Neutrophil (primary cell): ENCODE results near the gene AS3MT.
"Not testable (repeated sequence)": the region's sequence is repeated elsewhere in the genome, so short reads cannot be mapped to it uniquely, and the experiment has no call there.

Experiments
- H3K27ac ChIP-seq: fragments of 200-600 bp; sonication (generic); 2 replicates; pipeline ENCODE4 v1.5.1; 2016; ENCODE audit warnings: mild to moderate bottlenecking, moderate library complexity
- H3K27me3 ChIP-seq: fragments of 200-600 bp; sonication (generic); 2 replicates; pipeline ENCODE4 v1.6.0; 2016; ENCODE audit warnings: mild to moderate bottlenecking
- H3K36me3 ChIP-seq: fragments of 200-600 bp; sonication (generic); 2 replicates; pipeline ENCODE4 v1.5.1; 2017
- H3K4me1 ChIP-seq, 2 experiments: fragments of 200-600 bp in 1 of 2; sonication (generic) in 1 of 2; 1 replicate in 1 of 2; 2 replicates in 1 of 2; pipeline versions ENCODE4 v1.5.1 to v1.6.1; 2013 to 2016; ENCODE audit warnings: low read depth in 1 of 2, low read length in 1 of 2, mild to moderate bottlenecking in 1 of 2, moderate library complexity in 1 of 2; ENCODE audit not compliant: control insufficient read depth in 1 of 2, insufficient read depth in 1 of 2
- H3K4me3 ChIP-seq, 2 experiments: fragments of 200-600 bp in 1 of 2; sonication (generic) in 1 of 2; 1 replicate in 1 of 2; 2 replicates in 1 of 2; pipeline ENCODE4 v1.5.1; 2013 to 2016; ENCODE audit warnings: low read depth in 1 of 2, low read length in 1 of 2, mild to moderate bottlenecking in 1 of 2, moderate library complexity in 1 of 2
- H3K9me3 ChIP-seq: fragments of 200-600 bp; sonication (generic); 2 replicates; pipeline ENCODE4 v1.5.1; 2016
- CTCF ChIP-seq: fragments of 200-600 bp; sonication (generic); IDR thresholded peaks from 2 replicates; pipeline ENCODE4 v1.5.1; 2016; ENCODE audit warnings: antibody characterized with exemption

The AS3MT gene

GRCh38 chr10:102869258-102870198, at the start of gene AS3MT:
AS3MT (plus strand) TSS chr10:102869470; CDS start chr10:102869593, 123 bp downstream.
- H3K27ac ChIP-seq = no peak within 1 kb of the TSS
- peaks cover 68% of the 10 kb centered on the region for H3K27me3 ChIP-seq
- TF ChIP-seq CTCF = no peak
- H3K36me3 ChIP-seq = no peaks in the 10 kb centered on the region
- no peak within 1 kb of the TSS for H3K4me3 ChIP-seq
- peaks cover 0 to 6% of the 10 kb centered on the region in 2 experiments for H3K4me1 ChIP-seq
- no peaks in the 10 kb centered on the region for H3K9me3 ChIP-seq

- not testable (repeated sequence) for H3K36me3 ChIP-seq, H3K27ac ChIP-seq, H3K27me3 ChIP-seq, H3K9me3 ChIP-seq, H3K4me3 ChIP-seq
- H3K4me1 ChIP-seq = peaks cover 40 to 45% of the 10 kb centered on the region in 2 experiments
These were observed 49.3 kb upstream of the AS3MT start for GRCh38 chr10:102820008-102820407.

- H3K9me3 ChIP-seq = no peaks in the 10 kb centered on the region
- no peaks in the 10 kb centered on the region for H3K36me3 ChIP-seq
- no peak overlapping the region for H3K4me3 ChIP-seq
- peaks cover 19 to 23% of the 10 kb centered on the region in 2 experiments for H3K4me1 ChIP-seq
- H3K27ac ChIP-seq = no peak overlapping the region
- H3K27me3 ChIP-seq = no peaks in the 10 kb centered on the region
- TF ChIP-seq CTCF = no peak
These were observed 47.0 kb upstream of the AS3MT start for GRCh38 chr10:102822222-102822621.

GRCh38 chr10:102824664-102825063, 44.6 kb upstream of the AS3MT start:
- TF ChIP-seq CTCF = no peak
- H3K27ac ChIP-seq = no peak overlapping the region
- H3K36me3 ChIP-seq = no peaks in the 10 kb centered on the region
- H3K4me3 ChIP-seq = no peak overlapping the region
- H3K27me3 ChIP-seq = no peaks in the 10 kb centered on the region
- H3K4me1 ChIP-seq = peaks cover 1 to 2% of the 10 kb centered on the region in 2 experiments
- no peaks in the 10 kb centered on the region for H3K9me3 ChIP-seq

GRCh38 chr10:102826148-102826796, 43.0 kb upstream of the AS3MT start:
- no peaks in the 10 kb centered on the region for H3K36me3 ChIP-seq
- no peak overlapping the region for H3K4me3 ChIP-seq
- H3K4me1 ChIP-seq = no peaks in the 10 kb centered on the region
- no peaks in the 10 kb centered on the region for H3K27me3 ChIP-seq
- TF ChIP-seq CTCF = no peak
- H3K27ac ChIP-seq = no peak overlapping the region
- H3K9me3 ChIP-seq = no peaks in the 10 kb centered on the region

GRCh38 chr10:102827597-102827975, 41.7 kb upstream of the AS3MT start:
- no peaks in the 10 kb centered on the region for H3K36me3 ChIP-seq
- no peak overlapping the region for H3K27ac ChIP-seq
- TF ChIP-seq CTCF = no peak

More at GRCh38 chr10:102827597-102827975, 41.7 kb upstream of the AS3MT start:
- Histone ChIP-seq H3K4me1 (no peaks in the 10 kb centered on the region), H3K4me3 (no peak overlapping the region), H3K27me3 (no peaks in the 10 kb centered on the region), H3K9me3 (no peaks in the 10 kb centered on the region)
